Hypothalamus (tissue), 51 donors: ENCODE data around the gene BICD2.
A peak's percentile ranks its signal among the peaks of the same experiment; 100 is the strongest.

ENCODE experiments used
- DNase-seq, 51 donors: peaks; one replicate each; lab custom pipeline; 2025; lab: John Stamatoyannopoulos, UW

The BICD2 gene

GRCh38 chr9:92728831-92729734 lies 35.5 kb downstream of the BICD2 start:
- peak in 17 of 51 donors; percentile 7 to 74 (median 24) for DNase-seq

- DNase-seq = no peak
Observed at GRCh38 chr9:92727716-92728700, 36.6 kb downstream of the BICD2 start.

GRCh38 chr9:92726971-92727715 lies 37.5 kb downstream of the BICD2 start:
- no peak for DNase-seq

GRCh38 chr9:92726348-92726747 lies 38.3 kb downstream of the BICD2 start:
- no peak for DNase-seq

- no peak for DNase-seq
Observed at GRCh38 chr9:92725766-92726165, 38.9 kb downstream of the BICD2 start.

- no peak for DNase-seq
Observed at GRCh38 chr9:92725266-92725545, 39.4 kb downstream of the BICD2 start.

- no peak for DNase-seq
Observed at GRCh38 chr9:92724528-92725265, 39.9 kb downstream of the BICD2 start.

GRCh38 chr9:92723801-92724323 lies 40.8 kb downstream of the BICD2 start:
- DNase-seq = no peak

GRCh38 chr9:92723299-92723625 lies 41.4 kb downstream of the BICD2 start:
- peak in 18 of 51 donors; percentile 21 to 66 (median 32) for DNase-seq

GRCh38 chr9:92722386-92723298 lies 42.0 kb downstream of the BICD2 start:
- no peak for DNase-seq

- DNase-seq = no peak
Observed at GRCh38 chr9:92721548-92721947, 43.1 kb downstream of the BICD2 start.

- no peak for DNase-seq
Observed at GRCh38 chr9:92720807-92721535, 43.7 kb downstream of the BICD2 start.

GRCh38 chr9:92720209-92720765 lies 44.3 kb downstream of the BICD2 start:
- no peak for DNase-seq

GRCh38 chr9:92719028-92719647 lies 45.5 kb downstream of the BICD2 start:
- no peak for DNase-seq

GRCh38 chr9:92718086-92719001 lies 46.3 kb downstream of the BICD2 start:
- no peak for DNase-seq
